Endothelial cell of umbilical vein (primary cell): Measurements from ENCODE around the gene CFAP77.

Experiments used
- CTCF ChIP-seq, 2 donors: IDR thresholded peaks; 1 replicate in 1 of 2; 2 replicates in 1 of 2; pipeline ENCODE4 v1.5.1; 2011; ENCODE audit warnings: low read length in 2 of 2, mild to moderate bottlenecking in 2 of 2, moderate library complexity in 2 of 2, control low read depth in 1 of 2, inconsistent platforms in 1 of 2, low read depth in 1 of 2; ENCODE audit not compliant: insufficient read depth in 1 of 2; ENCODE audit errors: extremely low read depth in 1 of 2
- EZH2 ChIP-seq: IDR thresholded peaks from 2 replicates; pipeline ENCODE4 v1.6.1; 2012; ENCODE audit warnings: borderline replicate concordance, low read depth, mild to moderate bottlenecking, moderate library complexity, low read length, inconsistent platforms; ENCODE audit not compliant: severe bottlenecking
- FOS ChIP-seq: IDR thresholded peaks from 2 replicates; pipeline ENCODE4 v1.6.1; 2011; ENCODE audit warnings: mild to moderate bottlenecking, low read length, moderate library complexity, borderline replicate concordance; ENCODE audit not compliant: insufficient read depth
- GATA2 ChIP-seq: IDR thresholded peaks from 2 replicates; pipeline ENCODE4 v1.7.0; 2011; ENCODE audit warnings: low read depth, mild to moderate bottlenecking, moderate library complexity, mixed read lengths, low read length; ENCODE audit not compliant: insufficient read length, insufficient read depth
- JUN ChIP-seq: IDR thresholded peaks from 2 replicates; pipeline ENCODE4 v1.6.1; 2011; ENCODE audit warnings: borderline replicate concordance, low read depth; ENCODE audit not compliant: insufficient read length, insufficient read depth
- MAX ChIP-seq: IDR thresholded peaks from 2 replicates; pipeline ENCODE4 v1.6.1; 2011; ENCODE audit not compliant: insufficient read depth, insufficient read length
- MYC ChIP-seq: IDR thresholded peaks from one replicate; pipeline ENCODE4 v1.6.1; 2011; ENCODE audit warnings: mild to moderate bottlenecking, low read depth, low read length
- POLR2A ChIP-seq: IDR thresholded peaks from 2 replicates; pipeline ENCODE4 v1.6.1; 2012; ENCODE audit warnings: low read depth, mild to moderate bottlenecking, control low read depth, low read length
- POLR2AphosphoS5 ChIP-seq: IDR thresholded peaks from 2 replicates; pipeline ENCODE4 v1.6.1; 2012; ENCODE audit warnings: low read depth, mild to moderate bottlenecking, control low read depth, low read length, moderate library complexity; ENCODE audit not compliant: insufficient read depth

DNA sequence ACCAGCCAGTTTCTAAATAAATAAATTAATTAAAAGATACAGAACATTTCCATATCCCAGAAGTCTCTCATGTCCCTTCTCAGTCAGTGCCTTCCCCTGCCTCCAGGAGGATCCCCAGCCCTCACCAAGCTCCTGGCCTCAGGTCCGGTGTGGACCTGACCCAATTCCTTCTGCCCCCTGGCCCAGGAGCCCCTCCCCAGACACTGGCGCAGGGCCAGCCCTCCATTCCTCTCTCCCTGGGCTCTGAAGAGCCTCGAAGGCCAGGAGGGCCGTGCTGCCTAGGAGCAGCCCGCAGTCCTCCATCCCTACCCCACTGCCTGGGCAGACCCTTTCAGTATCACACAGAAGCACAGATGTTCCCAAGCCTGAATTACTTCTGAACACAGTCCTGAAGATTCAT lies 110.6 kb downstream of the CFAP77 start:
- TF ChIP-seq MAX (no peak), POLR2AphosphoS5 (no peak), EZH2 (no peak), CTCF (IDR thresholded peaks at IDR 0.05; ENCODE audit: extremely low read depth in 1 of 2, insufficient read depth in 1 of 2, low read depth in 1 of 2, low read length in 2 of 2) (no peak), MYC (no peak), POLR2A (no peak), GATA2 (no peak), FOS (no peak), JUN (no peak)
